RWPE1 (cell line): Measurements from ENCODE around the gene PTPN18.
"Not testable (repeated sequence)": the region's sequence is repeated elsewhere in the genome, so short reads cannot be mapped to it uniquely, and the experiment has no call there.

Source experiments
- CTCF ChIA-PET: fragments of 350-600 bp; sonication (Branson Sonifier 250); formaldehyde crosslinking; extraction: SDS; loops from one replicate; lab custom pipeline; 2021; lab: Yijun Ruan, JAX
- POLR2A ChIA-PET: fragments of 400-600 bp; formaldehyde crosslinking; extraction: SDS; loops from one replicate; lab custom pipeline; 2020; ENCODE audit warnings: antibody characterized with exemption; ENCODE audit not compliant: low non-redundant PET; lab: Yijun Ruan, JAX
- DNase-seq: peaks from one replicate; pipeline ENCODE4 v3.0.0; 2012; ENCODE audit warnings: low spot score
- H3K27ac ChIP-seq: fragments of 450-650 bp; 2 replicates; pipeline ENCODE4 v1.5.1; 2017
- CTCF ChIP-seq: fragments of 450-650 bp; conservative IDR thresholded peaks from 2 replicates; pipeline ENCODE4 v1.5.1; 2017; ENCODE audit warnings: low read depth, mild to moderate bottlenecking

Gene PTPN18

DNA sequence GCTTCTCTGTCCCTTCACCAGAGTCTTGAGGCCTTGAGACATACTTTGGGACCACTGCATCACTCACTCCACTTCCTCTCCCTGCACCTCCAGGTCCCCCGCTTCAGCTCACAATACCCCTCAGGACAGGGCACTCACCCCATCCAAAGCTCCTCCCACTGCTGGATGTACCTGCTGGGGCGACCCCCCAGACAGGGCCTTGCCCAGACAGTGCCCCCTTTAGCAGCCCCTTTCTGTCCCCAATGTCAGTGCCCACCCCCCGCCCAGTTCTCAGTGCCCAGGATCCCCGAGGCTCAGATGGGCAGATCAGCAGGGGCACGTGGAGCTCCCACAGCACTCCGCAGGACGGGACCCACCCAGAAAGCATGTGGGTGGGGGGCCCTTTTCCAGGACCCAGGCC lies 37.0 kb upstream of the PTPN18 start:
- H3K27ac ChIP-seq: no peak overlapping the region
- CTCF ChIA-PET: interaction anchor here (0.5 to 1.6 kb wide), 3 partner anchors 8 to 138 kb away, joined by 3 to 5 read pairs (median 3); no protein-coding TSS in a partner anchor
- POLR2A ChIA-PET: no interaction called here
- DNase-seq: no peak
- TF ChIP-seq CTCF: no peak

- DNase-seq: peak; percentile 5
- no peak for TF ChIP-seq CTCF
- POLR2A ChIA-PET: no interaction called here
- CTCF ChIA-PET: no interaction called here
- H3K27ac ChIP-seq: no peak overlapping the region
Observed at GRCh38 chr2:130319536-130319935, 36.3 kb upstream of the PTPN18 start.

DNA sequence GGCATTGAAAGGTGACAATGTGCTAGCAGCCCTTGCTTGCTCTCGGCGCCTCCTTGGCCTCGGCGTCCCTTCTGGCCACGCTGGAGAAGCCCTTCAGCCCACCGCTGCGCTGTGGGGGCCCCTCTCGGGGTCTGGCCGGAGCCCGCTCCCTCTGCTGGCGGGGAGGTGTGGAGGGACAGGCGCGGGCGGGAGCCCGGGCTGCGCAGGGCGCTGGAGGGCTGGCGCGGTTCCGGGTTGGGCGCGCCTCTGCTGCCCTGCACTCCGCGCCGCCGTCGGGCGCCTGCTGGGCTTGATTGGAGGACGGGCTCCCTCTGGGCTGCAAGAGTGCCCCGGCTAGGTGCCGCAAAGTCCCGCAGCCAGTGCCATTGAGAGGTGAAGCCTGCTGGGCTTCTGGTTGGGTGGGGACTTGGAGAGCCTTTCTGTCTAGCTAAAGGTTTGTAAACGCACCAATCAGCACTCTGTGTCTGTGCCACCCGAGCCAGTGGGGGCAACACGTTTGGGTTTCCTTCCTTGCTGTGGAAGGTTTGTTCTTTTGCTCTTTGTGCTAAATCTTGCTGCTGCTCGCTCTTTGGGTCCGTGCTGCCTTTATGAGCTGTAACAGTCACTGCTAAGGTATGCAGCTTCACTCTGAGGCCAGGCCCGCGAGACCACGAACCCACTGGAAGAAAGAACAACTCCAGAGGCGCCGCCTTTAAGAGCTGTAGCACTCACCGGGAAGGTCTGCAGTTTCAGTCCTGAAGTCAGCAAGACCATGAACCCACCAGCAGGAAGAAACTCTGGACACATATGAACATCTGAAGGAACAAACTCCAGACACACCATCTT lies 27.9 kb upstream of the PTPN18 start:
- CTCF ChIA-PET: interaction anchor here (0.9 to 1.5 kb wide), 2 partner anchors 39 kb away, joined by 5 to 10 read pairs; no protein-coding TSS in a partner anchor
- peak; percentile 24 for DNase-seq
- peak overlapping the region; percentile 97 for H3K27ac ChIP-seq
- POLR2A ChIA-PET: interaction anchor here (0.6 to 0.7 kb wide), 2 partner anchors 40 to 87 kb away, joined by 3 to 4 read pairs; no protein-coding TSS in a partner anchor
- peak; percentile 17; the same call in 1 of the 2 replicates for TF ChIP-seq CTCF

GRCh38 chr2:130328710-130329109 lies 27.1 kb upstream of the PTPN18 start:
- peak; percentile 73 for DNase-seq
- CTCF ChIA-PET: interaction anchor here (1.5 kb wide), 1 partner anchor 40 kb away, joined by 10 read pairs; no protein-coding TSS in a partner anchor
- no peak for TF ChIP-seq CTCF
- POLR2A ChIA-PET: interaction anchor here (0.6 to 0.7 kb wide), 2 partner anchors 40 to 88 kb away, joined by 3 to 4 read pairs; no protein-coding TSS in a partner anchor
- H3K27ac ChIP-seq: peak overlapping the region; percentile 97

DNA sequence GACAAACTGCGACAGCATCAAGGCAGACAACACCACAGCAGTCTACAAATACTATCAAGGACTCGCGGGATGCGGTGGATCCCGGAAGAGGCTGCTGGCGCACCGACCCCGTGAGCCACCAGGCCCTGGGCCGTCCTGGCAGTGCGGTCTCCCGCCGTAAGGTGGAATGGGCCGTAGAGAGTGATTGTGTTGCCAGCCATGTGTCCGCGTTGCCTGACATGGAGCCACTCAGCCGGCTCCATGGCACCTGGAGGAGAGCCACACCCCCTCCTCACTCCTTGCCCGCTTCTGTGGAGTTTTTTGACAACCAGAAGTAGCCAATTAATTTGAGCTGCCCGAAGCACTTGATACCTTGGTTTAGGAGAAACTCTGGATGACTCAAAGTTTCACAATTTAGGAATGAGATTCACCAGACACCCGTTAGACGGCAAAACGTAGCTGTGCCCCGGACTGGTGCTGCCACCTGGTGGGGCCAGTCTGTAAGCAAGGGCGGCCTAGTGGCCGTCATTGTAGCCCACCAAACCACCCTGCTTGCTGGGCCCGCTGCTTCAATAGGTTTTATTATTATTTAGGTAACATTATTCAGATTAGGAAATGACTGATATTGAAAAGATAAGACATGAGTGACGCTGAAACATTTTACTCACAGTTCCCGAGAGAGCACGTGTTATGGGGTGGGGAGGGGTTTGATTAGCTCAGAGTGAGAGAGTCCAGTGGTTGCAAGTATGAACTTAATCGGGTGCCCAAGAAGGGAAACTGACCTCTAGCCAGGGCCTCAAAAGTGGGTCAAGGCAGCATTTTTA lies 23.4 kb upstream of the PTPN18 start:
- peak overlapping the region; percentile 44 for H3K27ac ChIP-seq
- peak; percentile 93 for TF ChIP-seq CTCF
- peak; percentile 74 for DNase-seq
- POLR2A ChIA-PET: no interaction called here
- CTCF ChIA-PET: interaction anchor here (0.9 to 4.1 kb wide), 7 partner anchors 9 to 396 kb away, joined by 3 to 29 read pairs (median 5); partner anchors contain the start of genes IMP4 and PTPN18

DNA sequence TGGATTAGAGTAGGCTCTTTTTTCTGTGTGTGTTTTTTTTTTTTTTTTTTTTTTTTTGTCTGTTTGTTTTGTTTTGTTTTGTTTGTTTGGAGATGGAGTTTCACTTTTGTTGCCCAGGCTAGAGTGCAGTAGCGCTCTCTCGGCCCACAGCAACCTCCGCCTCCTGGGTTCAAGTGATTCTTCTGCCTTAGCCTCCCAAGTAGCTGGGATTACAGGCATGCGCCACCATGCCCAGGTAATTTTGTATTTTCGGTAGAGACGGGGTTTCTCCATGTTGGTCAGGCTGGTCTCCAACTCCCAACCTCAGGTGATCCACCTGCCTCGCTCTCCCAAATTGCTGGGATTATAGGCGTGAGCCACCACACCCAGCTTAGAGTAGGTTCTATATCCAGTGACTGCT lies 22.6 kb upstream of the PTPN18 start:
- DNase-seq, POLR2A ChIA-PET, H3K27ac ChIP-seq: not testable (repeated sequence)
- CTCF ChIA-PET: interaction anchor here (0.7 to 4.1 kb wide), 7 partner anchors 8 to 397 kb away, joined by 3 to 29 read pairs (median 6); partner anchors contain the start of gene IMP4
